Bone marrow (tissue), 2 donors: Measurements from ENCODE around the gene MRPS27.

ENCODE experiments used
- DNase-seq, 2 donors: peaks; one replicate each; lab custom pipeline; 2025; lab: John Stamatoyannopoulos, UW

The MRPS27 gene

DNA sequence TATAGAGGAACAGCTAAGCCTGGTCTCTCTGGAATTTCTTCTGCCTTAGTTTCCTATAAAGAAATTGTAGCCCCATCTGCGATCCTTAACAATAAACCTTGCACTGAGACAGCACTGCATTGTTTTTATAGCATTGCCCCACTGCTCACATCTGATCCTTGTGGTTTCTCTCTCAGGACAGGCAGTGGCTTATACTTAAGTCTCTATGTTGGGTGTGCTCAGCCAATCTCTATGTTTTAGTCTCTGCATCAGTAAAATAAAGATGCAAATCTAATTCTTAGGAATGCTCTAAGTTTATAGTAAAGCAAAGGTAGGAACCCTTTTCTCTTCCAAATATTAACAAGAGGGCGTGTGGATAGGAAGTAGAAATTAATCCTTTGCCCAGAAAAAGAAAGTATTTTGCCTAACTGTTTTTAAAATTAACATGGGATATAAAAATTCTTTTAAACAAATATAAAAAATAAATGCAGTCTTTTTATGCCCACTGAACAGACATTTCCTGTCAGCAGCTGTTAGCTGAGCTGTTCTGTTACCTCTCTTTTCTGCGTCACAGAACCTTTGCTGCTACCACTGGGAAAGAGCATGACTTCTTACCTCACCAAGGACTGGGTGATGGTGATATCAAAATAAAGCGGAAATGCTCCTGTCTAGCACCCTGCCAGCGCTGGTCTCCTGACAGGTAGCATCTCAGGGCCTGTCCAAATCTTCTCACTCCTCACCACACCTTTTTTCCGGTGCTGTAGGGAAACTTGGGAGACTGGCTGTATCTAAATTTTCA is 29.5 kb downstream of the MRPS27 start:
- no peak for DNase-seq

GRCh38 chr5:72288924-72289323 is 31.1 kb downstream of the MRPS27 start:
- DNase-seq, result no peak

DNA sequence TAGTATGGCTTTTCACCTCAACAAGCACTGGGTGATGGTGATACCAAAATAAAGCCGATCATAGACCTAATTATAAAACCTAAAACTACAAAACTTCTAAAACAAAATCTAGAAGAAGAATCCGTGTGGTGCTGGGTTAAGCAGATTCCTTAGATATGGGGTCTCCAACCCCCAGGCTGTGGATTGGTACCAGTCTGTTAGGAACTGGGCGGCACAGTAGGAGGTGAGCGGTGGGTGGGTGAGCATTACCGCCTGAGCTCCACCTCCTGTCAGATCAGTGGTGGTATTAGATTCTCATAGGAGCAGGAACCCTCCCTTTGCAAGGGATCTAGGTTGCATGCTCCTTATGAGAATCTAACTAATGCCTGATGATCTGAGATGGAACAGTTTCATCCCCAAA is 33.2 kb downstream of the MRPS27 start:
- no peak for DNase-seq

DNA sequence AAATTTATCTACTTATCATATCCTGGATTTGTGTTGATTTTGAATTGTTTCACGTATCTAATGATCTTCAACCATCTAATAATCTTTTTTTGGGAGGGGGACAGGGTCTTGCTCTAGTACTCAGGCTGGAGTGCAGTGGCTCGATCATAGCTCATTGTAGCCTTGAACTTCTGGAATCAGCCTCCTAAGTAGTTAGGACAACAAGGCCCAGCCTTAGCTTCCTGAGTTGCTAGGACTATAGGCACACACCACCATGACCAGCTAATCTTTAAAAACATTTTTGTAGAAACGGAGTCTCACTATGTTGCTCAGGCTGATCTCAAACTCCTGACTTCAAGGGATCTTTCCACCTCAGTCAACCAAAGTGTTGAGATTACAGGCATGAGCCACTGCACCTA is 34.6 kb downstream of the MRPS27 start:
- no peak for DNase-seq

GRCh38 chr5:72284559-72285423 is 35.2 kb downstream of the MRPS27 start:
- no peak for DNase-seq

GRCh38 chr5:72283358-72283757 is 36.7 kb downstream of the MRPS27 start:
- no peak for DNase-seq

GRCh38 chr5:72282878-72283277 is 37.2 kb downstream of the MRPS27 start:
- no peak for DNase-seq

DNA sequence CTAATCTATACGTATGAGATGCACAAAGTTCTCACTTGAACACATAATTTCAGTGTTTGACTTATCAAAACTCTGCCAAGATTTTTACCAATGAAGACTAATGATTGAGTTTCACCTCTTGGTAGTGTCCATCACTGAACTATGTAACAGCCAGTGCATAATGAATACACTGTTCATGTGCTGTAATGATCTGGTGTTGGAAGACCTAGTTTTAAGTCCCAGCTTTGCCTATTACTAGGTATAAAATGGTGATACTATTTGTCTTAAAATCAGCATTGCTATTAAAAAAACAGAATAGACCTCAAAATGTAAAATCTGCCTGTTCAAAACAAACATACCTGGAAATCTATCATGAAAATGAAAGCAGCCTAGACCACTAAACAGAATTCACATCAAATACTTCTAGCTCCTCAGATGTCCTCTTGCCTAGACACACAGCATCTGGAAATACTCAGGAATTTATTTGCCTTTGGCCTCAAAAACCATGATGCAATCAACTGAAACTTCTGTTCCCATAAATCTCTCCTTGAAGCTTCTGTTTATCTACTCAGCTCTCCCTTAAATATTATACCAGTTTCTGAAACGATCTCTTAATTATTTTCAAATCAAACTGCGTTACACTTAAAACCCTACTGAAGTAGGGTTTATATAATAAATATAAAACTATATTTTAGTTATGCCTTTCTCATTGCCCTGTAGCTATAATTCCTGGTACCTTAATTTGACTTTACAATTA is 38.1 kb downstream of the MRPS27 start:
- no peak for DNase-seq

GRCh38 chr5:72281430-72281763 is 38.6 kb downstream of the MRPS27 start:
- no peak for DNase-seq

- peak in 1 of 2 donors; percentile 26 for DNase-seq
Measured at GRCh38 chr5:72280581-72281069, 39.4 kb downstream of the MRPS27 start.

GRCh38 chr5:72276219-72276752 is 43.8 kb downstream of the MRPS27 start:
- DNase-seq, result no peak

DNA sequence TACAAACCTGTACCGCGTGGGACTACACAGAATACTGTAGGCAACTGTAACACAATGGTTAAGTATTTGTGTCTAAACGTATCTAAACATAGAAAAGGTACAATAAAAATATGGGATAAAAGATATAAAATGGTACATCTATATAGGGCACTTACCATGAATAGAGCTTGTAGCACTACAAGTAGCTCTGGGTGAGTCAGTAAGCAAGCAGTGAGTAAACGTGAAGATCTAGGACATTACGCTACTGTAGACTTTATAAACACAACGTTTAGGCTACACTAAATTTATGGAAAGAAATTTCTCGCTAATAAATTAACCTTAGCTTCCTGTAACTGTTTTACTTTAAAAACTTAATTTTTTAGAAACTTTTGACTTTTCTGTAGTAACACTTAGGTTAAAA is 46.5 kb downstream of the MRPS27 start:
- no peak for DNase-seq

DNA sequence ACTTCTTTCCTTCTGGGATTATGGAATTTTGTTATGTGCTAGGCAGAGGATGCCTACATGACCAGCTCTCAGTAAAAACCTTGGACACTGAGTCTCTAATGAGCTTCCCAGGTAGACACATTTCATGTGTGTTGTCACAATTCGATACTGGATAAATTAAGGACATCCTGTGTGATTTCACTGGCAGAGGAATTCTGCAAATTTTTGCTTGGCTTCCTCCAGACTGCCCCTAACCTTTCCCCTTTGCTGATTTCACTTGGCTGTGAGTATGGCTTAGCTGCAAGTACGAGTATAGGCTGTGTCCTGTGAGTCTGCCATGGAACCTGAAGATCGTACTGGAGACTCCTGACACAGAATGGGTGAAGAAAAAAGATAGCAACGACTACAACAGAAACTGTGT is 47.6 kb downstream of the MRPS27 start:
- no peak for DNase-seq

- DNase-seq, result no peak
Measured at GRCh38 chr5:72271702-72272101, 48.3 kb downstream of the MRPS27 start.

- no peak for DNase-seq
Measured at GRCh38 chr5:72270037-72270436, 50.0 kb downstream of the MRPS27 start.

DNA sequence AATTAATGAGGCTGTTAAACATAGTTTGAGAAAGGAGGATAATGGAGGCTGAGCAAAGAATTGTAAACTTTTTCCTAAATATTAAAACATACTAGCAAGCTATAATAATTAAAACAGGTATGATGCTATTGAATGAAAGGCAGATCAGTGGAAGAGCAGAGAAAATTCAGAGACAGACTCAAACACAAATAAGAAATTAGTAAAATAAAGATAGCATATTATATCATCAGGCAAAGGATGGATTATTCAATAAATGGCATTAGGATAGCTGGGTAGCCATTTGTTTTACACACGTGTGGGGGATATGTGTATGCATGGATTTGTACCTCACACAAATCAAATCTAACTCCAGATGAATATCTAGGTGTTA is 50.6 kb downstream of the MRPS27 start:
- no peak for DNase-seq

DNA sequence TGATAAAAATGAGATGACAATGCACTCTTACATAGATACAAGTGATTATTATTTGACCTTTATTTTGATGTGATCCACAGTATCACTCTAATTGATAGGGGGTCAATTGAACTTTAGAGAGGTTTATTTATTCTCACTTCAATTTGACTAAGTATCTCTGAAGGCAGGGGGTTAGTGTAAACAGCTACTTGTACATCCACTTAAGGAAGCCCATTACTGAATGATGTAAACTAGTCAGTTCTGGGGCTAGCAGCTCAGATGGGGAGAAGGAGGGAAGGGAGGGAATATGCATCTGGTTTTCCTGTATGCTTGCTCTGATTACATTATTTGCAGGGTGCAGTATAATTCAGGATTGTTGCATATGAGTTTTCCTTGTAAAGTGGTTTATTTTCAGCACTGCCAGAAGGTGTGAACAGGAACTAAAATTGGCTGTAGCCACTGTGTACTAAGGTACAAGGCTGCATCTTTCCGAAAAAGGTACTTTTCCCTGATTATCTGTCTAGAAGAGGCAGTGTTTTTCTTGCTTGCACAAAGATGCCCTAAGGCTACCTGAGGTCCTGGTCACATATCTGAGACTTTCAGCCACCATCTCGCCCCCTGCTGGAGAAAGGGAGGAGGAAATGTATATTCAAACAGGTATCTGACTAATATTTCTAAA is 51.2 kb downstream of the MRPS27 start:
- no peak for DNase-seq

- no peak for DNase-seq
Measured at GRCh38 chr5:72268260-72268659, 51.8 kb downstream of the MRPS27 start.

- no peak for DNase-seq
Measured at GRCh38 chr5:72267685-72268084, 52.4 kb downstream of the MRPS27 start.

- no peak for DNase-seq
Measured at GRCh38 chr5:72266862-72267261, 53.2 kb downstream of the MRPS27 start.

GRCh38 chr5:72265032-72265877 is 54.8 kb downstream of the MRPS27 start:
- DNase-seq, result no peak
